ENCODE data around the gene FAR1. TPM values are rescaled to one million over a fixed set of nuclear protein-coding genes. Genes with fewer than 3 reads are reported as not detected.

Gene FAR1
- total RNA-seq, 2 donors from 2014 or later: 111 to 120 TPM

- no peaks in the 10 kb centered on the region for H3K9me3 ChIP-seq
- intact Hi-C loops (cut with DNase I): no loop called here
- H3K9ac ChIP-seq (ENCODE audit: low read depth in 2 of 2, low read length in 2 of 2): no peak overlapping the region
- no peaks in the 10 kb centered on the region for H3K36me3 ChIP-seq
- no peaks in the 10 kb centered on the region for H3K27me3 ChIP-seq
- DNase-seq: no peak
- no peak for TF ChIP-seq CTCF (IDR thresholded peaks at IDR 0.05)
- H3K4me3 ChIP-seq: no peak overlapping the region
- H3K4me1 ChIP-seq: no peaks in the 10 kb centered on the region
- H3K27ac ChIP-seq: no peak overlapping the region
These were observed 93.2 kb downstream of the FAR1 start for GRCh38 chr11:13761716-13762115.

DNA sequence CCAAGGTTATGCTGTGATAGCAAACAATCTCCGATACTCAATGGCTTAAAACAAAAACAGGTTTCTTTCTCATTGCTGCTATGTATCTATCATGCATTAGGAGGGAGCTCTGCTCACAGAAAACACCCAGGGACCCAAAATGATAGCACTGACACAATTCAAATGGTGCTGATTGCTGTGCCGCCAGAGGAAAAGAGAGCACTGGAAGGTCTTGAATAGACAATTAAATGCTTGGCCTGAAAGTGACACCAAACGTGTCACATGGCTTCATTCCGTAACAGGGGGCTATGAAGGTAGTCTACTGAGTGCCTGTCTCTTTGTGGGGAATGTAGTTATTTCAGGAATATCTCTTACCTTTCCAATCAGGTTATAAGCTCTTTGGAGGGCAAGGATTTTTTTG is 94.2 kb downstream of the FAR1 start:
- no peak overlapping the region for H3K27ac ChIP-seq
- H3K4me3 ChIP-seq: no peak overlapping the region
- DNase-seq: no peak
- H3K9me3 ChIP-seq: no peaks in the 10 kb centered on the region
- no peaks in the 10 kb centered on the region for H3K4me1 ChIP-seq
- TF ChIP-seq CTCF (IDR thresholded peaks at IDR 0.05): no peak
- no peaks in the 10 kb centered on the region for H3K36me3 ChIP-seq
- intact Hi-C loops (cut with DNase I): no loop called here
- H3K9ac ChIP-seq (ENCODE audit: low read depth in 2 of 2, low read length in 2 of 2): no peak overlapping the region
- no peaks in the 10 kb centered on the region for H3K27me3 ChIP-seq

- H3K9me3 ChIP-seq: no peaks in the 10 kb centered on the region
- no peak overlapping the region for H3K9ac ChIP-seq (ENCODE audit: low read depth in 2 of 2, low read length in 2 of 2)
- no peak for DNase-seq
- intact Hi-C loops (cut with DNase I): no loop called here
- H3K36me3 ChIP-seq: no peaks in the 10 kb centered on the region
- no peak overlapping the region for H3K27ac ChIP-seq
- H3K4me1 ChIP-seq: no peaks in the 10 kb centered on the region
- H3K27me3 ChIP-seq: no peaks in the 10 kb centered on the region
- H3K4me3 ChIP-seq: no peak overlapping the region
- no peak for TF ChIP-seq CTCF (IDR thresholded peaks at IDR 0.05)
These were observed 94.9 kb downstream of the FAR1 start for GRCh38 chr11:13763341-13763740.

DNA sequence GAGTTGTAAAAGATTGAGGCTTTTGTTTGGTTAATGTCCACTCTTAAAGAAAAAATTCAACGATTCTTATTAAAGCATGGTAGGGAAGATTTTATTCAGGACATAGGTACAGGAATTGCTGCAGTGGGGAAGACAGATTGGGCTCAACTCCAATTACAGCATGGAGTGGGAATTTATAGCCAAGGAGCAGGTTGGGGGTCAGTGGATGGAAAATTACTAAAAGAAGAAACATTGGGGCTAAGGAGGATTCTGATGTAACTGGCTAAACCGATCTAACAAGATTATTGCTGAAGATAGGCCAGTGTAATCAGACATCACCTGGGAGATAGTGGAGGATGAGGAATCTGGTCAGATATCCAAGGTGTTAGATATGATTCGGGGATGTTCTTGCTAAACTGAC is 97.4 kb downstream of the FAR1 start:
- DNase-seq: no peak
- Histone ChIP-seq H3K27me3 (no peaks in the 10 kb centered on the region), H3K4me3 (no peak overlapping the region), H3K9ac (ENCODE audit: low read depth in 2 of 2, low read length in 2 of 2) (no peak overlapping the region), H3K36me3 (no peaks in the 10 kb centered on the region), H3K27ac (no peak overlapping the region), H3K9me3 (no peaks in the 10 kb centered on the region), H3K4me1 (no peaks in the 10 kb centered on the region)
- intact Hi-C loops (cut with DNase I): no loop called here
- TF ChIP-seq CTCF (IDR thresholded peaks at IDR 0.05): no peak

- Histone ChIP-seq H3K27me3 (no peaks in the 10 kb centered on the region), H3K4me1 (no peaks in the 10 kb centered on the region), H3K4me3 (no peak overlapping the region), H3K9me3 (no peaks in the 10 kb centered on the region), H3K27ac (no peak overlapping the region), H3K36me3 (no peaks in the 10 kb centered on the region), H3K9ac (ENCODE audit: low read depth in 2 of 2, low read length in 2 of 2) (no peak overlapping the region)
- intact Hi-C loops (cut with DNase I): no loop called here
- no peak for TF ChIP-seq CTCF (IDR thresholded peaks at IDR 0.05)
- DNase-seq: no peak
These were observed 99.0 kb downstream of the FAR1 start for GRCh38 chr11:13767471-13767870.

DNA sequence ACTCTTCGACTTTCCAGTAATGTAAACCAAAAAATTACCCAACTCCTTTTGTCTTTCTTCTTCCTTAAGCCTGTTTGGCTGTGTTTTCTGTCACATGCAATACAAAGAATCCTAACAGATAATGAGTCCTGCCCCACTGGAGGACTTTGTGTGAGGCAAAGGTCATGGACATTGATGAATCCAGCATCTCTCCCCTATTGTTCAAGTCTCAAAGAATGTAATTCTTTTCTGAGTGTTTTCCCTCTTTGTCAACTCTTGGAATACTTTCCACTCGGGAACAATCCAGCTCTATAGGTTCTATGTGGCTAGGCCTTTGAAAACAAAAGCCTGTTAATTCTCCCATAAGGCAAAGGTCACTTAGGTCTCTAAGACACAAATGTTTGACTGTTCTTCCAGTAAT is 100.7 kb downstream of the FAR1 start:
- intact Hi-C loops (cut with DNase I): no loop called here
- no peak for TF ChIP-seq CTCF (IDR thresholded peaks at IDR 0.05)
- H3K27me3 ChIP-seq: no peaks in the 10 kb centered on the region
- H3K9me3 ChIP-seq: no peaks in the 10 kb centered on the region
- H3K4me1 ChIP-seq: no peaks in the 10 kb centered on the region
- H3K27ac ChIP-seq: no peak overlapping the region
- H3K4me3 ChIP-seq: no peak overlapping the region
- no peaks in the 10 kb centered on the region for H3K36me3 ChIP-seq
- no peak overlapping the region for H3K9ac ChIP-seq (ENCODE audit: low read depth in 2 of 2, low read length in 2 of 2)
- no peak for DNase-seq
